ENCODE measurements around the gene ZNF710.
"Not testable (repeated sequence)": the region's sequence is repeated elsewhere in the genome, so short reads cannot be mapped to it uniquely, and the experiment has no call there.

The ZNF710 gene

DNA sequence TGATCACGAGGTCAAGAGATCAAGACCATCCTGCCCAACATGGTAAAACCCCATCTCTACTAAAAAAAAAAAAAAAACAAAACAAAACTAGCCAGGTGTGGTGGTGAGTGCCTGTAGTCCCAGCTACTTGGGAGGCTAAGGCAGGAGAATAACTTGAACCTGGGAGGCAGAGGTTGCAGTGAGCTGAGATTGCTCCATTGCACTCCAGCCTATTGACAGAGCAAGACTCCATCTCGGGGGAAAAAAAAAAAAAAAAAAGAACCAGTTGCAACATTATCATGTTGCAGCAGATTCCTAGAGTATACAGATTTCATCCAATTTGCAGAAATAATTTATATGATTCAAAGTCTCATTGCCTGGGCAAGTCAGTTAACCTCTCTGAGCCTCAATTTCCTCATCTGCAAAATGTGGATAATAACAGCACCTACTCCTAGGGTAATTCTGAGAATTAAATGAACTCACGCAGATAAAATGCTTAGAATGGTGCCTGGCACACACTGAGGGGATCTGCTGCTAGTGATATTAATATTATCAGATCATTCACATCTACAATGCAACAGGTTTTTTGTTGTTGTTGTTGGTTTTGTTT lies 108.1 kb downstream of the ZNF710 start:
- DNase-seq, result not testable (repeated sequence)

DNA sequence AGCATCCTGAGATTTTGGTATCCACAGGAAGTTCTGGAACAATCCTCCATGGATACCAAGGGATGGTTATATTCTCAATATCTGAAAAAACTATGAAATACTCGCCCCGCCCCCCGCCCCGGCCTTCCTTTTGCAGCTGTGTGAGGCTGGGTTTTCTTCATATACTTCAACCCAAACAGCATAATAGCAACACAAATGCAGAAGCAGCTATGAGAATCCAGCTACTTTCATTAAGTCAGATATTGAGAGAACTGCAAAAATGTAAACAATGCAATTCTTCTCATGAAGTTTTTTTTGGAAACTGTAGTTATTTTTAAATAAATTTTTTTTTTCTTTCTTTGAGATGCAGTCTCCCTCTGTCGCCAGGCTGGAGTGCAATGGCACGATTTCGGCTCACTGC lies 112.0 kb downstream of the ZNF710 start:
- DNase-seq, result no peak

DNA sequence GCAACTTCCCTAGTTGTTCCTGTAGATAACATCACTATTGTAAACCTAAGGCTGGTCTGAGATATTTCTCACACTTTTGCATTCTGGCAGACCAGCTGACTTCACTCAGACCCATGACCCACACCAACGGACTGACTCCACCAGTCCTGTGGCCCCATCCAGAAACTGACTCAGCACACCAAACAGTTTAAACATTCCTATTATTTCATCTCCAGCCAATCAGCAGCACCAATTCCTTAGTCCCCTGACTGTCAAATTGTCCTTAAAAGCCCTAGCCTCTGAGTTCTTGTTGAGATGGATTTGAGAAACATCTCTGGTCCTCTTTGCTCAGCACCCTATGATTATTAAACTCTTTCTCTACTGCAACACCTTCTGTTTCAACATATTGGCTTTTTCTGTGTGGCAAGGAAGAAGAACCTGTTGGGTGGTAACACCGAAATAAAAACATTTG lies 113.4 kb downstream of the ZNF710 start:
- no peak for DNase-seq

DNA sequence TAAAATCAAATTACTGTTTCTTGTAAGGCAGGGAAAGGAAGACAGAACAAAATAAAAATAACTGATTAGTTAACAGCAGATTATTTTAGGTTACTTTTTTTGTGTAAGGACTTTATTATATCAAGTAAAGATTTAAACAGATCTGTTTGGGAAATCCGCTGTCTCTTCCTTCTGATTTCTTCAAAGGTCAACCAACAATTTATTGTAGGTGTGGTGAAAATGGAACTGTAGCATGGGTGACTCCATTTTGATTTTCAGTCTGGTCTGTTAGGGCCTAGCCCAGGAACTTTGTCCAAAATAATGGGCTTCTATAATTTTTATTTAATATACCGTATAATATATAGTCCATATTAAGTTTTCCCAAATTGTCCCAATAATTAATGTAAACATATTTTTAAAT lies 114.7 kb downstream of the ZNF710 start:
- DNase-seq, result no peak

DNA sequence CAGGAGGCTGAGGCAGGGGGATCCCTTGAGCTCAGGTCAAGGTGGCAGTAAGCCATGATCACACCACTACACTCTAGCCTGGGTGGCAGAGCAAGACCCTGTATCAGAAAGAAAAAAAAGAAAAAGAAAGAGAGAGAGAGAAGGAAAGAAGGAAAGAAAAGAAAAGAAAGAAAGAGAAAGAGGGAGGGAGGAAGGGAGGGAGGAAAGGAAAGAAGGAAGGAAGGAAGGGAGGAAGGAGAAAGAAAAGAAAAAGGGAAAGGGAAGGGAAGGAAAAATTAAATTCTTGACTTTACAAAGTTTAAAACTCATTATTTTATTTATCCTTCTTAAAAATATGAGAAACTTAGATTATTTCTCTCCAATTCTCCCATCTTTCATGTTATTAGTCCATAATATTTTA lies 118.2 kb downstream of the ZNF710 start:
- DNase-seq, result no peak

DNA sequence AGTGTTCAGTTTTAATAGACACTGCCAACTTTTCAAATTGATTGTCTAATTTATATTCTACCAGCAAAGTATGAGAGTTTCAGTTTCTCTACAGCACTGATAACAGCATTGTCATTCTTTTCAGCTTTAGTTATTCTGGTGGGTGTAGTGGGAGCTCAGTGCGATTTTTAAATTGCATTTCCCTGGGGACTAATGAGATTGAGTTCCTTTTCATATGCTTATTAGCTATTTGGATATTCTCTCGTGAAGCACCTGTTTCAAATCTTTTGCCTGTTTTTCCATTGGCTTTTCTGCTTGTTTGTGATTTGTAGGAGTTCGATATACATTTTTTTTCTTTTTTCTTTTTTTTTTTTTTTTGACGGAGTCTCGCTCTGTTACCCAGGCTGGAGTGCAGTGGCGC lies 120.0 kb downstream of the ZNF710 start:
- DNase-seq, result no peak

DNA sequence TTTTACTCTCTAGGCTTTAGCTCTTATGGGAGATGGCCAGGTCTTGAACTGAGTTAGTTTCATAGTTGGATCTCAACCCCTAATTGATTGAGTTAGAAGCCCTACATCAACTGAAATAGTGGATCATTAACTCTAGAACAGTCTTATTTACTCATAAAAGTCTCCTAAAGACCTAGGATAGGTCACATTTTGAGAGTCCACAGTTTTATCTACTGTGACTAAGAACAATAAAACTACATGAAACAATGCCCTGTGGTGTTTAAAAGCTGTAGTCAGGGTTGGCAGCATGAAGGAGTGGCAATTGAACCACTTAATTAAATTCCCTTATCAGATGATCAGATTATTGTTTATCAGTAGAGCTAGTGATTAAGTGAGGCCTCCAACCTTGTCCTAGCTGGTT lies 123.4 kb downstream of the ZNF710 start:
- no peak for DNase-seq

DNA sequence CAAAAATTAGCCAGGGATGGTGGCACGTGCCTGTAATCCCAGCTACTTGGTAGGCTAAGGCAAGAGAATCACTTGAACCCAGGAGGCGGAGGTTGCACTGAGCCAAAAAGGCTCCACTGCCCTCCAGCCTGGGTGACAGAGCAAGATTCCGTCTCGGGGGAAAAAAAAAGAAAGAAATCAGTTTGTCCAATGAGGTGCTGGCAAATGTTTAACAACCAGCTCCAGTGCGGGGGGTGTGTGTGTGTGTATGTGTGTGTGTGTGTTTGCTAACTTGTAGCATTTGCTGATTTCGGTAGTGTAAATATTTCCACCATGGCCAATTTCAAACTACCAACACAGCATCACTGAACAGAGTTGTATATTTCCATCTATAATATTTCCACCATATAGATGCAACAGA lies 124.9 kb downstream of the ZNF710 start:
- DNase-seq, result no peak

DNA sequence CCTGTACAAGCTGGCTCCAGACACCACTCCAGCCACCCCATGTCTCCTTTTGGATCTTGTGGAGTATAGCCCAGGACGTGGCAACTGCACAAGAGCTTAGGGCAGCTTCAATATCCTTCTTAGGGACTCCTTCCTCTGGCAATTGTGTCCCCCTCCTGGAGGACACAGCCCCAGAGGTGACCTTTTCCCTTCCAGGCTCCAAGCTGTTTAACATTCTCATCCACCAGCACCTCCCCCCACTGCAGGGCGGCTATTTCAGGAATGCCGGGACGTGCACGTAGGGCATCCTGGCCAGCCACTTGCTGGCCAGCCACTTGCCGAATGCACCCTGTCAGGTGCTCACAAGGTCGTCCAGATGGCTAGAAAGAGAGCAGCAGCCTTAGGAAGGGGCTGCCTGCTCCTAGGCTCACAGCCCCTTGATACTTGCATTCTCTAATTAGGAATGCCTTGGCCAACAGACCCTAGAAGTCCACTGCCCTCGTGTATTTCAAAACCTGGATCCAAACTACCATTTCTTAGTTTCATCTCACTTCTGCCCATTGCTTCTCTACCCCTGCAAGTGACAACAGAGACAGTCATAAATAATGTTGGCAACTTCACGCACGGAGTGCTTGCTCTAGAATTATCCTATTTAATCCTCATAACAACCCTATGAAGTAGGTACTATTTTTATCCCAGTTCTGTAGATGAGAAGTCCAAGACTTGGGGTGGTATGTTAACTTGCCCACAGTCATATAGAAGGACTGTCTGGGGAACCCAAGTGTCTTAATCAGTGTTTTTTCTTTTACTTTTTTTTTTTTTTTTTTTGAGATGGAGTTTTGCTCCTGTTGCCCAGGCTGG lies 125.7 kb downstream of the ZNF710 start:
- no peak for DNase-seq

DNA sequence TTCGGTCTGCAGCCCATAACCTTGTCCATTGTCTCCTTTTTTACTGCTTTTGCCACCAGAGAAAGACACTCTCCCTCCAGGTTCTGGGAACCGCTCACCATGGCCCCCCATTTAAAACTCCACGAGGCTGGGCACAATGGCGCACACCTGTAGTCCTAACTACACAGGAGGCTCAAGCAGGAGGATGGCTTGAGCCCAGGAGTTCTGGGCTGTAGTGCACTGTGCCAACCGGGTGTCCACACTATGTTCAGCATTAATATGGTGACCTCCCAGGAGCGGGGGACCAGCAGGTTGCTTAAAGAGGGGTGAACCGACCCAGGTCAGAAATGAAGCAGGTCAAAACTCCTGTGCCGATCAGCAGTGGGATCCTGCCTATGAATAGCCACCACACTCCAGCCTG lies 129.2 kb downstream of the ZNF710 start:
- no peak for DNase-seq
